HG03565 (cell line): ENCODE results near the gene CMAS.
"Not testable (repeated sequence)": the region's sequence is repeated elsewhere in the genome, so short reads cannot be mapped to it uniquely, and the experiment has no call there.

Experiments
- ATAC-seq: cut with Tn5 transposase; IDR thresholded peaks from one replicate; pipeline ENCODE4 v1.9.1; 2021; ENCODE audit warnings: mild to moderate bottlenecking, moderate library complexity; ENCODE audit not compliant: unreplicated experiment

CMAS gene

GRCh38 chr12:22046090-22046967 lies at the start of gene CMAS:
CMAS (plus strand) TSS chr12:22046218; CDS start chr12:22046304, 86 bp downstream.
- peak; percentile 72 for ATAC-seq

GRCh38 chr12:21998295-21998694 lies 47.7 kb upstream of the CMAS start:
- no peak for ATAC-seq

- ATAC-seq, result no peak
Measured at GRCh38 chr12:21998782-21999181, 47.2 kb upstream of the CMAS start.

DNA sequence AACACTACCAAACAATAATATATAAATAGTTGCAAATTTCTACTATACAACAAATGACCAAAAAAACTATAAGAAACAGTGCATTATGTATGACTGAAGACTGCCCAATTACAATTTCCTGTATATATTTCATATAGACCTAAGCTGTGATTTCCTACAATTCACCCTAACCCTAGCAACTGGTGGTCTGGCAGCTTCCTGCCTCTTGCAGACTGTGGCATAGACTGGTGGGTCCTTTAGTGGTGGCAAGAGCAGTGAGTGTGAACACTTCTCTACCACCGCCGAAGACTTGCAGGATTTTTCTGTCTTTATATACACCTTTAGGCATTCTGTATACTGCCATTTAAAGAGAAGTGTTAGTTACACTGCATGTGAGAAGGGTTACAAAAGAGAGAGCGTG lies 43.6 kb upstream of the CMAS start:
- ATAC-seq, result no peak

GRCh38 chr12:22007794-22008193 lies 38.2 kb upstream of the CMAS start:
- not testable (repeated sequence) for ATAC-seq

GRCh38 chr12:22008196-22008595 lies 37.8 kb upstream of the CMAS start:
- ATAC-seq, result no peak

- ATAC-seq, result no peak
Measured at GRCh38 chr12:22014041-22014782, 31.8 kb upstream of the CMAS start.

DNA sequence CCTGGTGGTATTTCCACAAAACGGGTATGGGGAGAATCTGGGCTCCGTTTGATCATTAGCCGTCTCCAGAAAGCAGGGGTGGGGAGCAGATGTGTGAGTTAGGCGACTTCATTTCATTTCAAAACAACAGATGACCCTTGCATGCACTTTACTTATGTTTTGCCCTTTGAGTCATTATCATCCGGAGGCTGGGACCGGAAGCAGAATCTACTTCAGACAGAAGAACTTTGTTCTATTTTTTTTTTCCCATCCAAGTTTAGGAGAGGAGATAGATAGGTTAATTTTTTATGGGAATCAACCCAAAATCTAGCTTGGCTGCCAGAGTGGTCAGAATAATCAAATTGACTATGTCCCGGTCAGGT lies 31.3 kb upstream of the CMAS start:
- ATAC-seq, result no peak

DNA sequence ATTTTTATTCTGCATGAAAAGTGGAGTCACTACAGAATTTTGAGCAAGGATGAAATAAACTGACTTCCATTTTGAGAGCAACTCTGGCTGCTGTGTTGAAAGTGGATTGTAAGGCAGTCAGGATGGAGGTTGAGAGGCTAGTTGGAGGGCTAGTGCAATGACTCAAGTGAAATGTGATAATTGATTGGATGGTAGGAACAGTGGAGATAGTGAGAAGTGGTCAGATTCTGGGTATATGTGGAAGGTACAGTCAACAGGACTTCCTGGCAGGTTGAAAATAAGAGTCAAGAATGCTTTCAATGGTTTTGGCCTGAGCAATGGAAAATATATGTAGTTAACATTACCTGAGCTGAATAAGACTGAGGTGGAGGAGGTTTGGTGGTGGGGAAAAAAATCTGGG lies 29.0 kb upstream of the CMAS start:
- ATAC-seq, result no peak

GRCh38 chr12:22018860-22019259 lies 27.2 kb upstream of the CMAS start:
- no peak for ATAC-seq

DNA sequence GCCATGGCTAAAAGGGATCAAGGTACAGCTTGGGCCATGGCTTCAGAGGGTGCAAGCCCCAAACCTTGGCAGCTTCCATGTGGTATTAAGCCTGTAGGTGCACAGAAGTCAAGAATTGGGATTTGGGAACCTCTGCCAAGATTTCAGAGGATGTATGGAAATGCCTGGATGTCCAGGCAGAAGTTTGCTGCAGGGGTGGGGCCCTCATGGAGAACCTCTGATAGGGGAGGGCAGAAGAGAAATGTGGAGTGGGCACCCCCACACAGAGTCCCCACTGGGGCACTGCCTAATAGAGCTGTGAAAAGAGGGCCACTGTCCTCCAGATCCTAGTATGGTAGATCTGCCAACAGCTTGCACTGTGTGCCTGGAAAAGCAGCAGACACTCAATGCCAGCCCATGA lies 22.5 kb upstream of the CMAS start:
- ATAC-seq, result not testable (repeated sequence)

DNA sequence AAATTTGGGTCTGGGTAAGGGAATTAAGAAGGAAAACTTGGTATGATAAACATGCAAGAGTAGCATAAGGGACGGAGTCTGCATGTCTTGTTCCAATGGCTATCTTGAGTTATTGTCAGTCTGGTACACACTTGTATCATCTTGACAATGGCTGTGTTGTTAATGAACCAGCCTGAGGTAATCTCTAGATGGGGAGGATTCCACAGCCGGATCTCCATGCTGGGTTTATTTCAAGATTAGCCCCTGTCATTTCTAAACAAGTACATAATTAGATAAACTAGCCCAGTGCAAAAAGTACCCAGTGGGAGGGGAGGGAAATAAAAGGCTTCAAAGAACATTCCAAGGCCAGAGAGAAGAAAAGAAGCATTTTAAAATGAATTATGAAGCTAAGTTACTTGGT lies 16.5 kb upstream of the CMAS start:
- no peak for ATAC-seq

GRCh38 chr12:22029991-22030390 lies 16.0 kb upstream of the CMAS start:
- no peak for ATAC-seq

DNA sequence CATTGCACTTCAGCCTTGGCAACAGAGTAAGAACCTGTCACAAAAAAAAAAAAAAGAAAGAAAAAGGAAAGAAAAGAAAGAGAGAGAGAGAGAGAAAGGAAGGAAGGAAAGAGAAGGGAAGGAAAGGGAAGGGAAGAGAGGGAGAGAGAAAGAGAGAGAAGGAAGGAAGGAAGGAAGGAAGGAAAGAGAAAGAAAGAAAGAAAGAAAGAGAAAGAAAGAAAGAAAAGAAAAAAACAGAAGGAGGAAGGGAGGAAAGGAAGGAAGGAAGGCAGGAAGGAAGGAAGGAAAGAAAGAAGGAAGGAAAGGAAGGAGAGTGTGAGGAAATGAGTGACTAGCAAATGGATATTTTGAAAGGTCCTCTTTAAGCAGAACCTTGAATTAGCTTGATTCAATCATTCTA lies 13.3 kb upstream of the CMAS start:
- no peak for ATAC-seq

DNA sequence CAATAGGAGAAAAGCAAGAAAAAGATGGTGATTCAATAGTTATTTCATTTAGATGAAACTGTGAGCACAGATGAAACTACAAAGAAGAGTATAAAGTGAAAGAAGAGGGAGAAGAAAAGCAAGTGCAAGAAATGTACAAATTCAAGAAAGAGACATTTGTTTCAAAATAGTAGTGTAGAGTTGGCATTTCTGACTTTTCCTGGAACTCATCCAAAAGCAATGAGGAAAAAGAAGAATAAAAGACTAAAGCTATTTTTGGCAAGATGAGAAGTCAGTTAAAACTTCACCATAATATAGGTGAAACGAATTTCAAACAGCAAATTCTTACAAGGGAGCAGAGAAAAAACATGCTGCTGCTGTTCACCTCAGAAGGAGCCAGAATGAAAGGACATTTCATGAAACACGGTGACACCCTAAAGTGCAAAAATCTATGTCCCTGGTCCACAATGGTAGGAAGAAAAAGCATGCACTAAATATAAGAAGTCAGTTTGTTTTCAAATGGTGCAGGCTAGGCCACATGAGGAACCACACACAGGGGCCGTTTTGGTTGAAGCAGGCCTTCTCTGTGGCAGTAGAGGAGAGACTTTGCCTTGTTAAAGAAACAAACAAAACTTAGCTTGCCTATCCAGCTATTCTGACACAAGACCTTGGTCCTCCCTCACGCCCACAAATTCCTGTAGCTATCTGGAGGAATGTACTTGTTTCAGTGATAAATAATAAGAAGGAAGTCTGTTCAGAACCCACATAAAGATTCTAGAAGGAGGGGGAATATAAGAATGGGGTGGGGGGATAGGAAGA lies 11.1 kb upstream of the CMAS start:
- ATAC-seq, result no peak

DNA sequence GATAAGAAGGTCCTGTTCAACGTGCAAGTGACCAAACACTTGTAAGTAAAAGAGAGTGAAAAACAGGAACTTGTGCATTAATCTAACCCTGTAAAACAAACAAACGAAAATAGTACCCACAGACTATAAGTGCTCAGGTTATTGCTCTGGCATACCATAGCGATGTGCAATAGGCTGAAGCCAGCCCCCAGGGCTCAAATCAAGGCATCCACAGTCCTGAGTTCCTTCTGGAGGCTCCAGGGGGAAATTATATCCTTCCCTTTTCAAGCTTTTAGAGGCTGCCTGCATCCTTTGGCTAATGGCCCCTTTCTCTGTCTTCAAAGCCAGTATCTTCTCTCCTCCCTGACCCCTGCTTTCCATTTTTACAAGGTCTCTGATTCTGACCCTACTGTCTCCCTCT lies 8.1 kb upstream of the CMAS start:
- ATAC-seq, result no peak

- ATAC-seq, result no peak
Measured at GRCh38 chr12:22038734-22039133, 7.3 kb upstream of the CMAS start.

- no peak for ATAC-seq
Measured at GRCh38 chr12:22039361-22039760, 6.7 kb upstream of the CMAS start.

GRCh38 chr12:22042976-22043669 lies 2.9 kb upstream of the CMAS start:
- ATAC-seq, result no peak

- ATAC-seq, result no peak
Measured at GRCh38 chr12:22043943-22044342, 2.1 kb upstream of the CMAS start.

DNA sequence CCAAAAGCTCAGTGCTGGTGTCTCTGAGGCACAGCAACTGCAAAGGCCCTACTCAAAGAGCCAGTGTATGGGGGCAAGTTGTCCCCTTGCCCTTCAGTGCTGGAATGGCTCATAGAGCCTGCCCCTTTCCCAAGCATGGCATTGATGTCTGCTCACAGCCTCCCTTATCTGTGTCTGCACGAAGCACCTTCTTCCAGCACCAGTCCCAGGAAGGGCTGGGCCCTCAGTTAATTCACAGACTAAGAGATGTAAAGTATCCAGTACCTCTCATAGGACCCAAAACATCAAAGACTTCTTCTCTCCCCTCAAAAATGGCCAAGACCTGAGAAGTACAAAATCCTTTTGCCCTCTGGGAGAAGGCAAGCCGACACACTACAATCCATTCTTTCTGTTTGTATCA lies 1.6 kb upstream of the CMAS start:
- no peak for ATAC-seq
